Fibroblast of the conjunctiva (primary cell): ENCODE results near the gene TMPO.
"Not testable (repeated sequence)": the region's sequence is repeated elsewhere in the genome, so short reads cannot be mapped to it uniquely, and the experiment has no call there.

Source experiments
- DNase-seq: peaks from one replicate; pipeline ENCODE4 v3.0.0-alpha.2; 2010; ENCODE audit warnings: low read depth

Gene TMPO

GRCh38 chr12:98515287-98516110 lies at the start of gene TMPO:
Gene TMPO (plus strand): TSS chr12:98515590. CDS start chr12:98515868, 278 bp downstream.
- peak; percentile 80 for DNase-seq

- DNase-seq: no peak
Observed at GRCh38 chr12:98465950-98466602, 49.3 kb upstream of the TMPO start.

- no peak for DNase-seq
Observed at GRCh38 chr12:98466640-98467400, 48.6 kb upstream of the TMPO start.

- DNase-seq: no peak
Observed at GRCh38 chr12:98469109-98469508, 46.3 kb upstream of the TMPO start.

GRCh38 chr12:98470469-98471082 lies 44.8 kb upstream of the TMPO start:
- no peak for DNase-seq

GRCh38 chr12:98471085-98471484 lies 44.3 kb upstream of the TMPO start:
- DNase-seq: no peak

- no peak for DNase-seq
Observed at GRCh38 chr12:98475565-98475908, 39.9 kb upstream of the TMPO start.

- no peak for DNase-seq
Observed at GRCh38 chr12:98478606-98479005, 36.8 kb upstream of the TMPO start.

- DNase-seq: no peak
Observed at GRCh38 chr12:98483621-98484503, 31.5 kb upstream of the TMPO start.

GRCh38 chr12:98485792-98486340 lies 29.5 kb upstream of the TMPO start:
- peak; percentile 10 for DNase-seq

GRCh38 chr12:98488416-98488815 lies 27.0 kb upstream of the TMPO start:
- not testable (repeated sequence) for DNase-seq

- no peak for DNase-seq
Observed at GRCh38 chr12:98489176-98489575, 26.2 kb upstream of the TMPO start.

- DNase-seq: peak; percentile 63
Observed at GRCh38 chr12:98490501-98491453, 24.6 kb upstream of the TMPO start.

- DNase-seq: no peak
Observed at GRCh38 chr12:98492580-98493140, 22.7 kb upstream of the TMPO start.

GRCh38 chr12:98501266-98501629 lies 14.1 kb upstream of the TMPO start:
- DNase-seq: not testable (repeated sequence)

- peak; percentile 90 for DNase-seq
Observed at GRCh38 chr12:98503342-98503591, 12.1 kb upstream of the TMPO start.

- peak; percentile 92 for DNase-seq
Observed at GRCh38 chr12:98503592-98504367, 11.6 kb upstream of the TMPO start.

GRCh38 chr12:98504368-98504617 lies 11.1 kb upstream of the TMPO start:
- DNase-seq: no peak

GRCh38 chr12:98509063-98509462 lies 6.3 kb upstream of the TMPO start:
- DNase-seq: no peak
